HG03442 (cell line): ENCODE data around the gene PCNX3.
A peak's percentile ranks its signal among the peaks of the same experiment; 100 is the strongest.
"Not testable (repeated sequence)": the region's sequence is repeated elsewhere in the genome, so short reads cannot be mapped to it uniquely, and the experiment has no call there.

Experiments
- ATAC-seq: cut with Tn5 transposase; IDR thresholded peaks from one replicate; pipeline ENCODE4 v1.9.1; 2021; ENCODE audit warnings: mild to moderate bottlenecking, moderate library complexity; ENCODE audit not compliant: unreplicated experiment

Gene PCNX3

DNA sequence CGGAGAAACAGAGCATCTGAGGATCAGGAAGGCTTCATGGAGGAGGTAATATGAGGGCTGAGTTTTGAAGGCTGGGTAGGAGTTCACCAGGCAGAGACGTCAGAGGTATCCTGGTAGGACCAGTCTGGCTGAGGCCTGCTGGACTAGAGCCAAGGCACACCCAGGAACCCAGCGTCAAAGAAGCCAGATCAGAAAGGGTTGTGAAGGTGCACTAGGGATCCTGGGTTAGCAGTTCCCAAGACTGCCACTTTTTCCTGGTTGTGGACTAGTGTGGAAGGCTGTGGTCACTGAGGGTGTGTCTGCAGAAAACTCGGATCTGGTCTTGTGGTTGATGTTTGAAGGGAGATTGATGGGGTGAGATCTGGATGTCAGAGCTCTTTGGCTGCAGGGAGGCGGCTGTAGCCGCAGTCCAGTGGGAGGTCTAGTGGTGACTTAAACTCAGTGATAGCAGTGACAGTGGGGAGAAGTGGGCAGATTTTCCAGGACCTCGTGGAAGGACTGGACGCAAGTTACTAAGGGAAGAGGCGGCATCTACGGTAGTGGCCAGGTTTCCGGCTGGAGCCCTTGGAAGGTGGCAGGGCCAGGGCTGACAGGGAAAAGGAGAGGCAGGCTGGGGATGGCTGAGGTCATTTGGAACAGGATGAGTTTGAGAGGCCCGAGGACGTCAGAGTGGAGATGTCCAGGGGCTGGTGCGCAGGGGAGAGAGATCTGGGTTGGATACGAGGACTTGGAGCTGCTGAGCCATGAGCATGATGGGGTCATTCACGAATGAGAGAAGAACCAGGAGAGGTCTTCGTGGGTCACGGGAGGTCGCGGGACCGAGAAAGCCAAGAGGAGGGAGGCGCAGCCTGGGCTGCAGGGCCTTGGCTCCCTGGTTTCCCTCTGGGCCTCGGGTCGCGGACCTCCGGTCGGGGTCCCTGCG, 36.3 kb downstream of the PCNX3 start:
- no peak for ATAC-seq

- ATAC-seq = peak; percentile 70
These were observed 37.1 kb downstream of the PCNX3 start for GRCh38 chr11:65652511-65653228.

DNA sequence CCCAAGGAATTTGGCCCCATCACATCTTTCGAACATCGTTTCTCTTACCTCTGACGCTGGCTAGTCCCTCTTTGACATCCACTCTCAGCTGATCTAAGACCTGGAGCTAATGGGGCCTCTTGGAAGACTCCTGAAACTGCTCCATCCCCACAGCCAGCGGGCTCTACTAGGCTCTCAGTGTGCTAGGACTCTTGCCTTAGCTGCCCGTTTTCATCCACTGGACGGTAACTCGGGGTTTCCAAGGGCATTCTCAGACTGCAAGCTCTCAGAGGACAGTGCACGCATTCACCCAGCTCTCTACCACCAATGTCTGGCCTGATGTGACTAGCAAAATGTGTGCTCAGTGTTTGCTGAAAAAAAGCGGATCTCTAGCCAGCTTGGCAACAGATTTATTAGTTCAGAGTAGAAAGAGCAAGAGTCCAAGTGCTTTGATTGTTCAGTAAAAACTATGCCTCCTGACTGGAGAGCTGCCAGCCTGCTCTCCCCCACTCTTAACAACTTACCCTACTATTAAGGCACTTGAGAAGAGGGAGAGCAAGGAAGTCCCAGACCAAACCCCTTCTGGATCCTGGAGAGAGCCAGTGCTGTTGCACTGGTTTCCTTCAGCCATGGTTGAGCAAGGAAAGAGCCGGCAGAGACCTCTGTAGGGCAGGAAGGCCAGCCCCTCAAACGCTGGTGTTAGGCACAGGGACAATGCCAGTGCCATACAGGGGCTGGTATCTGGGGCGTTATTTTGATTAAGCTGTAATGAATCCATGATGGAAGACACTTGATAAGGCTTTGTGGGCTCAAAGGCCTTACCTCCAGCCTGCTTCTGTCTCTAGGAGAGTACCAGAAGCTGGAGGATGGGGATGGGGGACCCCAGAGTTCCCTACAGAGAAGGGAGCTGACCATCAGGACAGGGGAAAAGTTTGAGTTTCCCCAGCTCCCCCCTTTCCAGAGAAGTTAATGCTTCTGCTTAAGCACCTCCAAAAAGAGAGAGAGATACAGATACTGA, 38.0 kb downstream of the PCNX3 start:
- ATAC-seq = no peak

GRCh38 chr11:65654375-65655349, 39.1 kb downstream of the PCNX3 start:
- no peak for ATAC-seq

DNA sequence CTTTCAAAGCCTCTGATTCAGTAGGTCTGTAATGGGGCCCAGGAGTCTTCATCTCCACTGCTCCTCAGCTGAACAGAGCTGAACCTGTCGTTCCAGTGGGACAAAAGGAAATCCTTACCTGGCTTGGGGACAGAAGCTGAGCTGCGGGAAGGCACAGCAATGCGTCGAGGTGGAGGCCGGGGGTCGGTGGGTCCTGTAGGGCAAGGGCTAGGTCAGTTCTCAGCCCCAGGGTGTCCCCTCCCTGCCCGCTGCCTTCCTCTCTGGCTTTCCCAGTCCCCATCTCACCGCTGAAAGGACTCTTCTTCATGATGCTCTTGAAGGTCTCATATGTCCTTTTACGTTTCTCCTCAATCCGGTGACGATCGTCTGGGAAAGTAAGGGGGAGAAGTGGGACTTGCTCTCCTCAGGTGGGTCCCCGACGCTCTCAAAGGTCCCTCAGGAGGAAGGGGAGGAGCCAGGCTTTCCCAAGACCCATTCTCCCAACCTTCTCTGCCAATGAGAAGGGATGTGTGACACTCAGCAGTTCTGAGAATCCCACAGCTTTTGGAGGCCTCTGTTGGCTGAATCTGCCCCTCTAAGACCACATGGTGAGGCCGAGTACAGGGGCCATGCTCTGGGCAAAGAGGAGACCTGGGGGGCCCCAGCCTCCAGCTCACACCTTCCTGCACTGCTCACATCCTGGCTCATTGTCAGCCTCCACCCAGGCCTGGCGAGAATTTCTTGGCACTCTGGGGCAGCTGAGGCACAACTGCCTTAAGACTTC, 40.2 kb downstream of the PCNX3 start:
- no peak for ATAC-seq

- ATAC-seq = no peak
These were observed 41.9 kb downstream of the PCNX3 start for GRCh38 chr11:65657426-65657825.

GRCh38 chr11:65658174-65659021, 42.8 kb downstream of the PCNX3 start:
- no peak for ATAC-seq

DNA sequence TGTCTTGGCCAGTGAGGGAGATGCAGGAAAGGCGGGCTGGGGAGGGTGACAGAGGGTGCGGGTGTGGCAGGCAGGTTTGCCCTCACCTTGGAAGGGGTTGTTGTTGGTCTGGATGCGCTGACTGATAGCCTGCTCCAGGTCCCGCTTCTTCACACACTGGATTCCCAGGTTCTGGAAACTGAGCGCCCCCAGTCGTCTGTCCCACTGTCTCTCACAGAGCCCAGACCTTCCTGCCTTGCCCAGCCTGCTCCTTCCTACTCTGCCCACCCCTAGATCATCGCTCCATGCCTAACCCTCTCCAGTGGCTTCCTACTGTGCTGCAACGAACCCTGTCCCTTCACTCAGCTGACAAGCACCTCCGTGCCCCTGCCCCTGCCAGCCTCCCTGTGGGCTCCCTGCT, 44.5 kb downstream of the PCNX3 start:
- ATAC-seq = no peak

GRCh38 chr11:65660908-65661307, 45.3 kb downstream of the PCNX3 start:
- not testable (repeated sequence) for ATAC-seq

- ATAC-seq = no peak
These were observed 46.1 kb downstream of the PCNX3 start for GRCh38 chr11:65661599-65662246.

DNA sequence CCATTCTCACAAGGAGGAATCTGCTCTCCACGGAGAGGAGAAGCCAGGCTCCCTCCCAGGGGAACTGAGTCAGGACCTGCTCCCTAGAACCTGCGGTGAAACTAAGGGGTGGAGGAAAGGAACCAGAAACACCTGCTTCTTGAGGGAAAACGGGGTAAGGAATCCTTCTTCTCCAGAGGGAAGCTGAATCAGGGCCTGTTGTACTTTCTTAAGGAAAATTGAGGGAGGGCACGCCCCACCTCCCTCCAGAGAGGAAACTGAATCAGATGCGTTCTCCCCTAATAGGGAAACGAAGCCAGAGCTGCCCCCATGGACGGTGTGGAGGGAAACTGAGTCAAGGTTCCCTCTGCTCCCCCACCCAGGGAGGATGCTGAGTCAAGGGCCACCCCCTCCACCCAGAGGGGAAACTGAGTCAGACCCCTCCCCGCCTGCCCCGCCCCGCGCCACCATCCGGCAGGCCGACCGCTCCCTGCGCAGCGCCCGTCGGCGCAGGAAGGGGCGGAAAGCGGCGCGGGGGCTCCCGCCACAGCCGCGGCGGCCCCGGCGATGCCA, 46.7 kb downstream of the PCNX3 start:
- peak; percentile 4 for ATAC-seq

DNA sequence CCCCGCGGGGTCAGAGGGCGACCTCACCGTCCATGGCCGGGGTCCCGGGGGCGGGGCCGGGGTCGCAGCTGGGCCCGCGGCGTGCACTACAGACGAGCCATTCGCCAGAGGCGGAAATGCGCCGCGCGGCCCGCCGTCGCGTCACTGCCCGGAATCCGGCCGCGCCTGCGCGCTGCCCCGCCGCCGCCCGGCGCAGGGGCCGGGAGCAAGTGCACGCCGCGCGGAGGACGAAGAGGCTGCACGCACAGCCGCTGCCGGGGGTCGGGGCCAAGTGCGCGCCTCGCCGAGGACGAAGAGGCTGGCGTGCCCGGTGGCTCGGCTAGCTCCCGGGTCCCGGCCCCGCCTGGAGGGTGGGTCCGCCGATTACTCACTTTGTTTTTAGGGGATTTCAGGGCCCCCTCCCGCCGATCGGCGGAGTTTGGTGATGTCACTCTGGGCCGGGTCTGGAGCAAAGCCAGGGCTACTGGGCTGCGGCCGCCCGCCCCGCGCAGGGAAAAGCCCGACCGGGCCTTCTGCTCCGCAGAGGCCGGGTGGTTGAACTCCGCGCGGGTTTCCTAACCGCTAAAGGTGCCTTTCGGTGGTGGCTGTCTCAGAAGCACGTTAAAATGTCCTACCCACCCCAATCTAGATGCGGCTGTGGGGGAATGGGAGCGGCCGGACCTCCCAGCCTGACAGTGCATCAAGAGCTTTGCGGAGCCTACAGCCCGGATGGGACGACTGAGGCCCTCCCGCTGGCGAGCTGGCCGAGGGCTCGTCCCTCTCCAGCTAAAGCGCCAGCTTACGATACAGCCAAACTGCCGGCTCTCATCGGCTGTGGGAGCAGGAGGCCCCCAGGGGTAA, 47.4 kb downstream of the PCNX3 start, which contains the start of gene RELA:
TSS of gene RELA (minus strand) at position 118 of the 840 bp plus-strand sequence. CDS start at position 34, 84 bp downstream.
- ATAC-seq = peak; percentile 83

GRCh38 chr11:65663639-65664200, 48.1 kb downstream of the PCNX3 start:
- peak; percentile 21 for ATAC-seq

GRCh38 chr11:65672180-65672860, 56.7 kb downstream of the PCNX3 start:
- ATAC-seq = no peak

DNA sequence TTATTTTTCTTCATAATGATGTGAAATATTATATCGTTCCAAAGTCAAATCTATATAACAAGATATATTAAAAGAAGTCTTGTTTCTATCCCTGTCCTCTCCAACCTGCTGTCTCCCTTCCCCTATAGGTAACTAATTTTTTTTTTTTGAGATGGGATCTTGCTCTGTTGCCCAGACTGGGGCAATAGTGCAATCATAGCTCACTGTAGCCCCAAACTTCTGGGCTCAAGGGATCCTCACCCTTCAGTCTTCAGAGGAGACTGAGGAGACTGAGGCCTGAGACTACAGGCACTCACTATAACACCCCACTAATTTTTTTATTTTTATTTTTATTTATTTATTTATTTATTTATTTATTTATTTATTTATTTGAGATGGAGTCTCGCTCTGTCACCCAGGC, 57.4 kb downstream of the PCNX3 start:
- ATAC-seq = no peak
